A549 (cell line): ENCODE results near the gene CLSTN2. TPM values are rescaled to one million over a fixed set of nuclear protein-coding genes. Genes with fewer than 3 reads are reported as not detected.

ENCODE experiments used
- ATAC-seq, 2 experiments: fragments of 200-7000 bp in 1 of 2; fragments of >200 bp in 1 of 2; cut with Nextera tagmentation in 1 of 2; cut with Tn5 transposase in 1 of 2; 3 replicates each; pipeline versions ENCODE4 v1.8.0 to v1.9.1; 2018 to 2020; ENCODE audit warnings: mild to moderate bottlenecking in 1 of 2, moderate library complexity in 1 of 2
- CTCF ChIA-PET: fragments of 300-600 bp; sonication (Branson Sonifier 250); formaldehyde crosslinking; extraction: SDS; loops from one replicate; lab custom pipeline; 2021; ENCODE audit warnings: antibody characterized with exemption, inconsistent platforms; lab: Yijun Ruan, JAX
- POLR2A ChIA-PET: fragments of 350-600 bp; formaldehyde crosslinking; extraction: SDS; loops from one replicate; lab custom pipeline; 2021; ENCODE audit warnings: antibody characterized with exemption, inconsistent platforms; lab: Yijun Ruan, JAX
- DNase-seq, 2 experiments: peaks; one replicate each; pipeline versions ENCODE4 v3.0.0 to v3.0.0-alpha.2; 2011 to 2016; ENCODE audit warnings: low read depth in 1 of 2, low spot score in 1 of 2
- FAIRE-seq: peaks from 2 replicates; lab custom pipeline; 2011; peaks lifted over from hg19 to GRCh38; lab: Jason Lieb, UNC
- H3K27ac ChIP-seq, 2 experiments: fragments of >200 bp; sonication (Bioruptor Twin); formaldehyde crosslinking; 3 replicates each; pipeline ENCODE4 v1.5.1; 2016 to 2017
- H3K4me1 ChIP-seq: fragments of >200 bp; sonication (Bioruptor Twin); formaldehyde crosslinking; 3 replicates; pipeline ENCODE4 v1.6.1; 2016
- H3K4me2 ChIP-seq: fragments of >200 bp; sonication (Bioruptor Twin); formaldehyde crosslinking; 3 replicates; pipeline ENCODE4 v1.6.1; 2016
- H3K4me3 ChIP-seq: fragments of >200 bp; sonication (Bioruptor Twin); formaldehyde crosslinking; 3 replicates; pipeline ENCODE4 v1.5.1; 2016
- H3K9me3 ChIP-seq: fragments of >200 bp; sonication (Bioruptor Twin); formaldehyde crosslinking; 3 replicates; pipeline ENCODE4 v1.6.1; 2016
- CBX2 ChIP-seq: fragments of 200-600 bp; sonication (generic); IDR thresholded peaks from 2 replicates; pipeline ENCODE4 v1.6.1; 2016; ENCODE audit warnings: low read depth, mild to moderate bottlenecking, borderline replicate concordance
- CHD4 ChIP-seq: fragments of 200-600 bp; sonication (generic); IDR thresholded peaks from 2 replicates; pipeline ENCODE4 v1.6.1; 2016; ENCODE audit warnings: antibody characterized with exemption, mild to moderate bottlenecking, borderline replicate concordance
- E2F6 ChIP-seq: IDR thresholded peaks from 2 replicates; pipeline ENCODE4 v1.6.1; 2012; ENCODE audit warnings: low read depth, borderline replicate concordance
- EP300 ChIP-seq, 2 experiments: fragments of >200 bp; sonication (Bioruptor Twin); formaldehyde crosslinking; IDR thresholded peaks; 2 replicates in 1 of 2; 3 replicates in 1 of 2; pipeline ENCODE4 v1.6.1; 2016 to 2017
- ESRRA ChIP-seq: fragments of 150-350 bp; IDR thresholded peaks from 2 replicates; pipeline ENCODE4 v1.6.1; 2014; ENCODE audit warnings: mild to moderate bottlenecking, low read length, borderline replicate concordance
- FOSL2 ChIP-seq, 2 experiments: fragments of 450-650 bp in 1 of 2; fragments of >200 bp in 1 of 2; sonication (Bioruptor Twin) in 1 of 2; formaldehyde crosslinking; IDR thresholded peaks; 2 replicates each; pipeline versions ENCODE4 v1.5.0 to v1.6.1; 2016 to 2020; ENCODE audit warnings: mild to moderate bottlenecking in 1 of 2, moderate library complexity in 1 of 2
- FOXS1 ChIP-seq: fragments of 250-450 bp; sonication (Bioruptor Pico); IDR thresholded peaks from 2 replicates; pipeline ENCODE4 v1.5.0; 2020; ENCODE audit warnings: mild to moderate bottlenecking, moderate library complexity
- HOXA7 ChIP-seq: fragments of 250-450 bp; sonication (Bioruptor Pico); IDR thresholded peaks from 2 replicates; pipeline ENCODE4 v1.5.0; 2020; ENCODE audit warnings: mild to moderate bottlenecking, moderate library complexity
- JUNB ChIP-seq: fragments of >200 bp; sonication (Bioruptor Twin); formaldehyde crosslinking; IDR thresholded peaks from 2 replicates; pipeline ENCODE4 v1.6.1; 2016
- KDM1A ChIP-seq: fragments of 200-600 bp; sonication (generic); IDR thresholded peaks from 2 replicates; pipeline ENCODE4 v1.6.1; 2016; ENCODE audit warnings: low read depth, mild to moderate bottlenecking
- MAX ChIP-seq: IDR thresholded peaks from 2 replicates; pipeline ENCODE4 v1.6.1; 2012
- MYC ChIP-seq: IDR thresholded peaks from 2 replicates; pipeline ENCODE4 v1.6.1; 2012; ENCODE audit warnings: mild to moderate bottlenecking, inconsistent platforms, low read length, improper control_type of control experiment, borderline replicate concordance
- NR3C1 ChIP-seq: fragments of >200 bp; sonication (Bioruptor Twin); formaldehyde crosslinking; IDR thresholded peaks from 3 replicates; pipeline ENCODE4 v1.6.1; 2017
- PBX3 ChIP-seq: IDR thresholded peaks from 2 replicates; pipeline ENCODE4 v1.6.1; 2012
- PHF8 ChIP-seq: fragments of 200-600 bp; sonication (generic); IDR thresholded peaks from 2 replicates; pipeline ENCODE4 v1.6.1; 2016; ENCODE audit warnings: low read depth, mild to moderate bottlenecking, antibody characterized with exemption, moderate library complexity, borderline replicate concordance
- POLR2A ChIP-seq: IDR thresholded peaks from 2 replicates; pipeline ENCODE4 v1.6.1; 2012; ENCODE audit warnings: mild to moderate bottlenecking, low read length
- POLR2AphosphoS2 ChIP-seq: conservative IDR thresholded peaks from 2 replicates; pipeline ENCODE4 v1.6.1; 2012; ENCODE audit warnings: low read length, improper control_type of control experiment, inconsistent platforms
- RAD21 ChIP-seq, 2 experiments: fragments of >200 bp in 1 of 2; sonication (Bioruptor Twin) in 1 of 2; formaldehyde crosslinking in 1 of 2; IDR thresholded peaks in 1 of 2; conservative IDR thresholded peaks in 1 of 2; 2 replicates in 1 of 2; 3 replicates in 1 of 2; pipeline ENCODE4 v1.6.1; 2012 to 2018; ENCODE audit warnings: inconsistent platforms in 1 of 2
- RARB ChIP-seq: fragments of 250-450 bp; sonication (Bioruptor Pico); IDR thresholded peaks from 2 replicates; pipeline ENCODE4 v1.8.0; 2021; ENCODE audit warnings: mild to moderate bottlenecking, moderate library complexity
- RFX5 ChIP-seq: fragments of 450-650 bp; IDR thresholded peaks from 2 replicates; pipeline ENCODE4 v1.7.1; 2014; ENCODE audit warnings: antibody characterized with exemption, mild to moderate bottlenecking, moderate library complexity
- TFCP2L1 ChIP-seq: fragments of 250-450 bp; sonication (Bioruptor Pico); IDR thresholded peaks from 2 replicates; pipeline ENCODE4 v1.5.0; 2021; ENCODE audit warnings: mild to moderate bottlenecking
- USF2 ChIP-seq: fragments of 450-650 bp; IDR thresholded peaks from 2 replicates; pipeline ENCODE4 v1.6.1; 2014; ENCODE audit warnings: antibody characterized with exemption
- ZSCAN20 ChIP-seq: fragments of 250-450 bp; sonication (Bioruptor Pico); IDR thresholded peaks from 2 replicates; pipeline ENCODE4 v1.8.0; 2022; ENCODE audit warnings: mild to moderate bottlenecking, moderate library complexity
- WGBS: methylation state at CpG from one replicate; pipeline ENCODE4 v1.1.6; 2017; ENCODE audit errors: missing lambda C conversion rate; 5-methylcytosine and 5-hydroxymethylcytosine counted together
- polyA plus RNA-seq, 4 experiments: library from polyadenylated mRNA; depleted of rRNA in 3 of 4; stranded (reverse); fragments of >200 nt; fragmentation: RNase III in 1 of 4; extraction: RNeasy Plus Mini Kit Qiagen cat#74134 plus additional on column Dnase treatment in 1 of 4; gene quantifications; 2 replicates in 3 of 4; 3 replicates in 1 of 4; pipeline ENCODE4 v1.2.3, GENCODE V29; 2011 to 2017

CLSTN2 gene
- polyA plus RNA-seq, 2 of the 4 experiments (the other 2 are of a cell fraction), result 0.03 to 0.04 TPM

- CTCF ChIA-PET, result interaction anchor here (1.0 kb wide), 1 partner anchor 9 kb away, joined by 3 read pairs; no protein-coding TSS in a partner anchor
Measured at GRCh38 chr3:140470962-140471361, 536.0 kb downstream of the CLSTN2 start.

GRCh38 chr3:140472306-140473020, 537.5 kb downstream of the CLSTN2 start:
- H3K27ac ChIP-seq, result peak overlapping the region; percentile 67 to 77
- WGBS, result 25% methylated on average over 3 of the region's 3 CpGs
- no peak for FAIRE-seq
- H3K4me3 ChIP-seq, result no peak overlapping the region
- CTCF ChIA-PET, result no interaction called here
- H3K9me3 ChIP-seq, result no peaks in the 10 kb centered on the region
- TF ChIP-seq RARB (no peak), EP300 (IDR thresholded peaks at IDR 0.05) (no peak), POLR2A (no peak), ZSCAN20 (CRISPR knock-in tag) (no peak), PHF8 (no peak), FOSL2 (IDR thresholded peaks at IDR 0.05) (peak; percentile 45; the same call in 1 of the 2 replicates), FOSL2 (CRISPR knock-in tag; IDR thresholded peaks at IDR 0.05) (peak; percentile 34; the same call in 1 of the 2 replicates), PBX3 (no peak), MAX (no peak), CHD4 (no peak), ESRRA (no peak), USF2 (no peak), JUNB (peak; percentile 57; the same call in 1 of the 2 replicates)
- DNase-seq, result peak in 1 of 2 experiments; percentile 21
- ATAC-seq, result peak; percentile 65 to 66; a peak in 5 of 6 replicates
- peak overlapping the region; percentile 51 for H3K4me2 ChIP-seq
- H3K4me1 ChIP-seq, result peaks cover 56% of the 10 kb centered on the region
- POLR2A ChIA-PET, result no interaction called here

More at GRCh38 chr3:140470962-140471361, 536.0 kb downstream of the CLSTN2 start:
- POLR2A ChIA-PET, result no interaction called here
- DNase-seq (no peak), FAIRE-seq (no peak), ATAC-seq (no peak)
- H3K4me2 ChIP-seq, result peak overlapping the region; percentile 46
- peaks cover 66% of the 10 kb centered on the region for H3K4me1 ChIP-seq
- peak overlapping the region; percentile 67 to 77 for H3K27ac ChIP-seq
- no peak overlapping the region for H3K4me3 ChIP-seq
- TF ChIP-seq NR3C1 (no peak), EP300 (IDR thresholded peaks at IDR 0.05) (no peak), CBX2 (no peak), RAD21 (conservative IDR thresholded peaks at IDR 0.05 in 1 of 2, IDR thresholded peaks at IDR 0.05 in 1 of 2) (no peak), KDM1A (no peak)
- WGBS, result 54% methylated on average over 2 of the region's 2 CpGs
- H3K9me3 ChIP-seq, result no peaks in the 10 kb centered on the region

- H3K4me1 ChIP-seq, result no peaks in the 10 kb centered on the region
- H3K9me3 ChIP-seq, result no peaks in the 10 kb centered on the region
- ATAC-seq (no peak), DNase-seq (no peak), FAIRE-seq (no peak)
- no peak for TF ChIP-seq POLR2AphosphoS2
- TF ChIP-seq E2F6, result no peak
- no peak for TF ChIP-seq TFCP2L1 (CRISPR knock-in tag)
- TF ChIP-seq HOXA7 (CRISPR knock-in tag), result no peak
- TF ChIP-seq RARB, result no peak
- TF ChIP-seq FOXS1 (CRISPR knock-in tag), result no peak
- no peak for TF ChIP-seq RFX5
- TF ChIP-seq CBX2, result no peak
- TF ChIP-seq MYC, result no peak
- ChIA-PET POLR2A (no interaction called here), CTCF (interaction anchor here (0.7 kb wide), 1 partner anchor 61 kb away, joined by 3 read pairs; no protein-coding TSS in a partner anchor)
- 0% methylated on average over 1 of the region's 1 CpG for WGBS
- H3K4me2 ChIP-seq, result no peak overlapping the region
- no peak overlapping the region for H3K4me3 ChIP-seq
- H3K27ac ChIP-seq, result no peak overlapping the region
Measured at GRCh38 chr3:140487566-140487965, 552.6 kb downstream of the CLSTN2 start.
